Endodermal cell (in vitro differentiated cells): ENCODE results near the gene DCAF10. TPM values are rescaled to one million over a fixed set of nuclear protein-coding genes. Genes with fewer than 3 reads are reported as not detected.

Experiments used
- DNase-seq: peaks from one replicate; pipeline ENCODE4 v3.0.0-alpha.2; 2017
- H3K27ac ChIP-seq: 2 replicates; pipeline ENCODE4 v1.5.1; 2013; ENCODE audit warnings: mild to moderate bottlenecking, low read depth, low read length, moderate library complexity
- H3K27me3 ChIP-seq: 2 replicates; pipeline ENCODE4 v1.6.1; 2013; ENCODE audit warnings: mild to moderate bottlenecking, low read length, moderate library complexity; ENCODE audit not compliant: insufficient read depth, control insufficient read depth, poor library complexity, severe bottlenecking
- H3K36me3 ChIP-seq: 2 replicates; pipeline ENCODE4 v1.7.0; 2013; ENCODE audit warnings: mild to moderate bottlenecking, low read length, moderate library complexity; ENCODE audit not compliant: control insufficient read depth, insufficient read depth
- H3K4me1 ChIP-seq: one replicate; pipeline ENCODE4 v1.7.0; 2013; ENCODE audit warnings: low read length; ENCODE audit not compliant: control insufficient read depth, insufficient read depth
- H3K4me3 ChIP-seq: 2 replicates; pipeline ENCODE4 v1.5.1; 2013; ENCODE audit warnings: mild to moderate bottlenecking, low read length, moderate library complexity
- H3K9ac ChIP-seq: 2 replicates; pipeline ENCODE4 v1.6.1; 2013; ENCODE audit warnings: mild to moderate bottlenecking, low read length, moderate library complexity; ENCODE audit not compliant: poor library complexity, severe bottlenecking; ENCODE audit errors: extremely low read depth
- H3K9me3 ChIP-seq: 2 replicates; pipeline ENCODE4 v1.6.1; 2013; ENCODE audit warnings: mild to moderate bottlenecking, low read length, moderate library complexity; ENCODE audit not compliant: control insufficient read depth
- H3K27ac Mint-ChIP-seq: 2 replicates; pipeline ENCODE4 v1.8.0; 2020; ENCODE audit warnings: mixed read lengths
- H3K27me3 Mint-ChIP-seq: 2 replicates; pipeline ENCODE4 v1.8.0; 2021; ENCODE audit warnings: mild to moderate bottlenecking, mixed read lengths; ENCODE audit not compliant: insufficient read depth
- H3K36me3 Mint-ChIP-seq: 2 replicates; pipeline ENCODE4 v1.8.0; 2020; ENCODE audit warnings: low read depth, mixed read lengths
- H3K4me1 Mint-ChIP-seq: 2 replicates; pipeline ENCODE4 v1.8.0; 2020; ENCODE audit warnings: mixed read lengths
- H3K4me3 Mint-ChIP-seq: 2 replicates; pipeline ENCODE4 v1.8.0; 2020; ENCODE audit warnings: mild to moderate bottlenecking, moderate library complexity, mixed read lengths
- H3K9me3 Mint-ChIP-seq: 2 replicates; pipeline ENCODE4 v1.8.0; 2020; ENCODE audit warnings: mild to moderate bottlenecking, mixed read lengths
- WGBS, 2 experiments: methylation state at CpG; one replicate each; pipeline versions ENCODE4 v1.1.5 to v1.1.7; 2013; ENCODE audit warnings: missing lambda C conversion rate in 2 of 2, mixed read lengths in 1 of 2; ENCODE audit not compliant: insufficient coverage in 1 of 2, insufficient read length in 1 of 2; 5-methylcytosine and 5-hydroxymethylcytosine counted together
- total RNA-seq, 2 donors: library from RNA; stranded (reverse); fragmentation: NEBNext Ultra II Directional in 1 of 2; extraction: Animal tissue kit (Norgen Biotek cat#: 25700) in 1 of 2; gene quantifications; 2 replicates in 1 of 2; 3 replicates in 1 of 2; pipeline ENCODE4 v1.2.1, GENCODE V29; 2021
- TF ChIP-seq, protein P1 (sequence below): fragments of 200-600 bp; sonication (generic); conservative IDR thresholded peaks from 2 replicates; pipeline ENCODE4 v1.5.0; 2021; ENCODE audit warnings: antibody characterized with exemption, mild to moderate bottlenecking

DCAF10 gene
- total RNA-seq, 2 donors from 2014 or later = 24.0 to 26.3 TPM

DNA sequence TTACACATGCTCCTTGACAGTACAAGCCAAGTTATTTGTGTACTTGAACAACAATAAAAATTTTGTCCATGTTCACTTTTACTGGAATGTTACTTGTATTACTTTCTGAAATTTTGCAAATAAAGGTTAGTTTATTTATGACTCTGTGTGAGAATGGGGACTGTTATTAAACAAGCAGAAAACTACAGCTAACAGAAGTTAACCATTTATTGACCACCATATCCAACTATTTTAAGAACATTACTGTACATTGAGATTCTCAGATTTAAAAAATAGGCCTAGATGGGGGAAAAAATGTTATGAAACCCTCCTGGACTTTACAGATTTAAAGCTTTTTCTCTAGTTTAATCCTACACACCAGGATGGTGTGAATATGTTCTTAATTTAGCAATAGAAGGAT lies 101.5 kb downstream of the DCAF10 start:
- Histone ChIP-seq H3K9ac (no peak overlapping the region), H3K4me3 (peak overlapping the region; percentile 86)
- H3K4me1 Mint-ChIP-seq = peaks cover 17% of the 10 kb centered on the region

DNA sequence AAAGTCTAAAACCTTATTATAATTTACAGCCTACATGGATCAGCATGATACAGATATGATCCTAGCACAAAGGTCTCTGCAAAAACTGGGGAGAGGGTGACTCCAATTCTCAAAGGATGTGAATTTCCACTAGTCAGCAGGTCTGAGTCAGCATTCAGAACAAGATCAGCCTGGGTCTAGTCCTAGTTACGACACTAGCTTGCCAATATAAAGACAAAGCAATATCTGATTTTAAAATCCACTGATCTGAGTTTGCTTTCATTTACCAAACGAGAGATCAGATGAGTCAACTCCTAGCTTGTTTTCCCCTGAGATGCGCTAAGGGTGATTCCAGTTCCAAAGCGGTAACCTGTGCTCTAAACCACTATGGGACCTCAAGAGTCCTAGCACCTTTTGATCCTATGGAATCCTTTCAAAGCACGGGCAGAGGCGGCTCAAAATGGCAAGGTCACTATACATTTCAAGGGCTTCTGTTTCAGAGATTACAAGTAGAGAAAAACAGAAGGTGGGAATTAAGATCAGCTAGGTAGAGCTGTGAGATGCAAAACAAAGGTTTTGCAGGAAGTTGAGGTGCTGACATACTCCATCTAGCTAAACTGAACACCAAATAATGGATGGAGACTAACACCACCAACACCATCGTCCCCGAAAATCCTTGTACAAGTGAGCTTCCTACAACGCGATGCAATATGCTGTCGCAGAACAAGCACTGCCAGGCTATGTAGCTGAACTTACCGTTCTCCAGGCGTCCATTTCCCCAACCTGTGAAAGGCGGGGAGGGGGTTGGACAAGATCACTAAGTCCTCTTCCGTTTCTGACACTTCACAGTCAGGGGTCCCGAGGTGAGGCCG lies 102.4 kb downstream of the DCAF10 start:
- Histone ChIP-seq H3K27me3 (no peaks in the 10 kb centered on the region), H3K27ac (no peak overlapping the region), H3K9ac (peak overlapping the region; percentile 41), H3K4me1 (peaks cover 8% of the 10 kb centered on the region), H3K36me3 (peaks cover 19% of the 10 kb centered on the region), H3K4me3 (peak overlapping the region; percentile 86), H3K9me3 (no peaks in the 10 kb centered on the region)
- Mint-ChIP-seq H3K27me3 (no peaks in the 10 kb centered on the region), H3K36me3 (peaks cover 14% of the 10 kb centered on the region), H3K9me3 (no peaks in the 10 kb centered on the region), H3K4me3 (peak overlapping the region; percentile 77), H3K4me1 (peaks cover 17% of the 10 kb centered on the region), H3K27ac (peak overlapping the region; percentile 88)
- TF ChIP-seq, protein P1, sequence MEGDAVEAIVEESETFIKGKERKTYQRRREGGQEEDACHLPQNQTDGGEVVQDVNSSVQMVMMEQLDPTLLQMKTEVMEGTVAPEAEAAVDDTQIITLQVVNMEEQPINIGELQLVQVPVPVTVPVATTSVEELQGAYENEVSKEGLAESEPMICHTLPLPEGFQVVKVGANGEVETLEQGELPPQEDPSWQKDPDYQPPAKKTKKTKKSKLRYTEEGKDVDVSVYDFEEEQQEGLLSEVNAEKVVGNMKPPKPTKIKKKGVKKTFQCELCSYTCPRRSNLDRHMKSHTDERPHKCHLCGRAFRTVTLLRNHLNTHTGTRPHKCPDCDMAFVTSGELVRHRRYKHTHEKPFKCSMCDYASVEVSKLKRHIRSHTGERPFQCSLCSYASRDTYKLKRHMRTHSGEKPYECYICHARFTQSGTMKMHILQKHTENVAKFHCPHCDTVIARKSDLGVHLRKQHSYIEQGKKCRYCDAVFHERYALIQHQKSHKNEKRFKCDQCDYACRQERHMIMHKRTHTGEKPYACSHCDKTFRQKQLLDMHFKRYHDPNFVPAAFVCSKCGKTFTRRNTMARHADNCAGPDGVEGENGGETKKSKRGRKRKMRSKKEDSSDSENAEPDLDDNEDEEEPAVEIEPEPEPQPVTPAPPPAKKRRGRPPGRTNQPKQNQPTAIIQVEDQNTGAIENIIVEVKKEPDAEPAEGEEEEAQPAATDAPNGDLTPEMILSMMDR = no peak
- WGBS, 2 experiments = 11 to 21% methylated on average over 12 to 17 of the region's 17 CpGs
- DNase-seq = no peak

More for the DNA sequence above, 101.5 kb downstream of the DCAF10 start:
- peaks cover 28% of the 10 kb centered on the region for H3K36me3 ChIP-seq
- H3K4me1 ChIP-seq = peaks cover 8% of the 10 kb centered on the region
- H3K27me3 Mint-ChIP-seq = no peaks in the 10 kb centered on the region
- peaks cover 19% of the 10 kb centered on the region for H3K36me3 Mint-ChIP-seq
- no peaks in the 10 kb centered on the region for H3K9me3 ChIP-seq
- no peak overlapping the region for H3K4me3 Mint-ChIP-seq
- H3K27me3 ChIP-seq = no peaks in the 10 kb centered on the region
- no peaks in the 10 kb centered on the region for H3K9me3 Mint-ChIP-seq
- TF ChIP-seq, protein P1 = no peak
- no peak overlapping the region for H3K27ac ChIP-seq
- DNase-seq = no peak
- no peak overlapping the region for H3K27ac Mint-ChIP-seq

DNA sequence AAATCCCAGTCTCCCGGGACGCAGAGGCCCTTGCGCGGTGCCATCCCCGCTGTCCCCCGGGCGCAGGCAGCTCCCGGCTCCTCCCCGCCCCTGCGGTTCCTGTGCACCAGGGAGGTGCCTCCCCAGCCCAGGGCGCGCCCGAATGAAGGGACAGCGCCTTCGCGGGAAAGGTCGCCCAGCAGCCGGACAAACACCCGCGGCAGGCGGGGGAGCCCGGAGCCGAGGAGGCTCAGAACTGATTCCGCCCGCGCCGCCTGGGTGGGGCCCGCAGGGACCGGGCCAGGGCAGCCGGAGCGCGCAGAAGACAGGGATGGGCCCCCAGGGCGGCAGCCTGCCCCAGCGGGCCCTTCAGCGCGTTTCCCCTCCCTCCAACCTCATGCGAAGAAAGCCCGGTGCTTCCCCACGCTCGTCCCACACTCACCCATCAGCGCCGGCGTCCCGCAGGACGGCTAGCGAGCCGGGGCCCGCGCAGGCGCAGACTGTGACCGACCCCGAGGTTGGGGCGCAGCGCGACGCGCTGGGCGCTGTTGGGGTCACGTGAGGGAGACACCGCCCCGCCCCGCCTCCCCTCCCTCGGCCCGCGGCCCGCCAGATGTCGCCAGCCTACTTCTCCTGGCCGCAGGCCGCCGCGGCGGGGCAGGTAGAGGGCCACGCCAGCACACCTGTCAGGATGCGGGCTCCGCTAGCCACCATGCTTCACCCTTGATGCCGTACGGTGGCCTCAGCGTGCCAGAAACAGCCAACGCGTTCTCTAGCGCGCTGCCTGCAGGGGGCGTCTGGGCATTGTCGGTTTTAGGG lies 103.2 kb downstream of the DCAF10 start, which contains the start of gene SLC25A51:
TSS of gene SLC25A51 (minus strand) at position 481 of the 798 bp plus-strand sequence. CDS start 15,577 bp downstream, outside the sequence.
- peak within 1 kb of the TSS; percentile 86 for H3K4me3 ChIP-seq
- H3K9ac ChIP-seq = peak within 1 kb of the TSS; percentile 68
- no peaks in the 10 kb centered on the region for H3K9me3 ChIP-seq
- TF ChIP-seq, protein P1 = peak; percentile 97
- Mint-ChIP-seq H3K4me3 (peak within 1 kb of the TSS; percentile 77), H3K4me1 (peaks cover 17% of the 10 kb centered on the region), H3K27ac (peak within 1 kb of the TSS; percentile 88), H3K9me3 (no peaks in the 10 kb centered on the region), H3K36me3 (peaks cover 12% of the 10 kb centered on the region), H3K27me3 (no peaks in the 10 kb centered on the region)
- WGBS, 2 experiments = 0% methylated on average over 28 to 84 of the region's 84 CpGs
- no peak within 1 kb of the TSS for H3K27ac ChIP-seq
- H3K36me3 ChIP-seq = peaks cover 16% of the 10 kb centered on the region
- H3K27me3 ChIP-seq = no peaks in the 10 kb centered on the region
- DNase-seq = peak; percentile 99
- H3K4me1 ChIP-seq = peaks cover 8% of the 10 kb centered on the region
